ENCODE results near the gene PREX1.

The PREX1 gene

GRCh38 chr20:48711696-48712464 is 115.9 kb downstream of the PREX1 start:
- no peak for DNase-seq

GRCh38 chr20:48711044-48711428 is 116.8 kb downstream of the PREX1 start:
- no peak for DNase-seq

DNA sequence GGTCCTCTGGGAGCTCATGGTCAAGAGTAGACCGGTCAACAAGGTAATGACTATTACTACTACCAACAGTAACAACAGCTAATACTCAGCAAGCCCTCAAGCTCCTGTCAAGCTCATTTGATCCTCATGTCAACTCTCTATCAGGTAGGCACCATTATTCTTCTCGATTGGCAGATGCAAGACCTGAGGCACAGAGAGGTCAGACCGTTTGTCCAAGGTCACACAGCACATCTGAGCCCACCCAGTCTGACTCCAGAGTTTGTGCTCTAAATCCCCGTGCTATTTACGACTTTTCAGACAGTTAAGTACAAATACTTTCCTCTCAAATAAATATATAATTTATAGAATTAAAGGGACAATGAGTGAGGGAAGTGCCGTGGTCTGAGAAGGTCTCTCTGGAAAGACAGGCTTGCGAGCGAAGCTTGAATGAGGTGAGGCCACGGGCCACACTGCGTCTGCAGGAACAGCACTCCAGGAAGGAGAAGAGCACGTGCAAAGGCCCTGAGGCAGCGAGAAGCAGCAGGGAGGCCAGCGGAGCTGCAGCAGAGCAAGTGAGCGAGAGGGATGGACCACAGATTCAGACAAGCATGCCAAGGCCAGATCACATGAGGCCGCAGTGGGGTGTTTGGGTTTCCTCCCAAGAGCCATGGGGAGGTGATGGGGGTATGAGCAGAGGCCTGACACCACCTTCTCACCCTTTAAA is 117.3 kb downstream of the PREX1 start:
- DNase-seq = no peak

- DNase-seq = no peak
Observed at GRCh38 chr20:48709744-48710143, 118.1 kb downstream of the PREX1 start.

DNA sequence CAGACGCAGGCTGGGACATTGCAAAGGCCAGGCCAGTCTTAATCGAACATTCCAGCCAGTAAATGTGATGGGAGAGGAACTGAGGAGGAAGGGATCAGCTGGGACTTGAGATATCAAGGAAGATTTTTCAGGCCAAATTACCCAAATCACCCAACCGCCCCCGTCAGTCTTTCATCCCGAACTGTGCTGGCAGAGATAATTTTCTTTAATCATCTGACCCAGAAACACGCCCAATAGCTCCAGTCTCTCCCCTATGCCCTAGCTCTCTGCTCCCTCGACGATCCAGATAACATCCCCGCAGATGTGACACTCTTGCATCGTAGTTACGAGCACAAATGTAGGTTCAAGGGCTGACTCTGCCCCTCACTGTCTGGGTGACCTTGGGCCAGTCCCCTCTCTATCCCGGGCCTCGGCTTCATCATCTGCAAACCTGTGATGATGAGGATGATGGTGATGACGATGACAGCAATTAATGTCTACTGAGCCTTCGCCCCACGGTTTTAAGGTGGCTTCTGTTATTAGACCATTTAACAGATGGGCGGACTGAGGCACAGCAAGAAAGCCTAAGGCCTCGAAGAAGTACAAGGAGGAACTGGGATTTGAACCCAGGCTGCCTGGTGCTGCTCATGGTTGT is 118.6 kb downstream of the PREX1 start:
- no peak for DNase-seq

DNA sequence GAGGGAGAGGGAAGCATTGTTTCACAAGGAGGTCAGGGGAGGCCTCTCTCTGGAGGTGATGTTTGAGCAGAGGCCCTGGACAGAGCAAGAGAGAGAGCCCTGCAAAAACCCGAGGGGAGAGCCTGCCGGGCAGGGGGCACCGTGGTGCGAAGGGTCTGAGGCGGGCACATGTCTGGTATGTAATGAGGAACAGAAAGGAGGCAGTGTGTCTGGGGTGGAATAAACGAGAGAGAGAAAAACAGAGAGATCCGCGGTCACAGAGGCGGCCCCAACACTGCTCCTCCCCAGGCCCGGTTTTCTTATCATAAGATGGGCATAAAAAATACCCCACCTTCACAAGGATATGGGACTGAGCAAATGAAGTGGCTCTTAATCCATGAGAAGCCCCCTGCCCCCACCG is 119.2 kb downstream of the PREX1 start:
- DNase-seq = no peak

DNA sequence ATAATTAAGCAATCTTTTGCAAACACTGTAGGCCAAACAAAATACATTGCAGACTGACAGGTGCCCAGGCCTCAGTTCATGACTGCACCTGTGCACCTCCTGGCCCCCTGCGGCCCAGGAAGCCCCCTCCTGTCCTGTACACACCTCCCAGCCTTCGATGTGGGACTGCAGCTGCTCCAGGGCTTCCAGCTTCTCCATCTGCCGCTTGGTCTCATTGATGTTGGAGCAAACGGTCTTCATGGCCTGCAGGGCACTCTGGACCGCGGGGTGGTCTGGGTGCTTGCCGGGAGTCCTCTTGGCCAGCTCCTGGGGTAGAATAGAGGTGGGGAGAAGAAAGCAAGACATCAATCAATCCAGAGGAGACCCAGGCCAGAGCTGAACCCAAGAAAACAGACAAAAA is 119.7 kb downstream of the PREX1 start:
- no peak for DNase-seq

DNA sequence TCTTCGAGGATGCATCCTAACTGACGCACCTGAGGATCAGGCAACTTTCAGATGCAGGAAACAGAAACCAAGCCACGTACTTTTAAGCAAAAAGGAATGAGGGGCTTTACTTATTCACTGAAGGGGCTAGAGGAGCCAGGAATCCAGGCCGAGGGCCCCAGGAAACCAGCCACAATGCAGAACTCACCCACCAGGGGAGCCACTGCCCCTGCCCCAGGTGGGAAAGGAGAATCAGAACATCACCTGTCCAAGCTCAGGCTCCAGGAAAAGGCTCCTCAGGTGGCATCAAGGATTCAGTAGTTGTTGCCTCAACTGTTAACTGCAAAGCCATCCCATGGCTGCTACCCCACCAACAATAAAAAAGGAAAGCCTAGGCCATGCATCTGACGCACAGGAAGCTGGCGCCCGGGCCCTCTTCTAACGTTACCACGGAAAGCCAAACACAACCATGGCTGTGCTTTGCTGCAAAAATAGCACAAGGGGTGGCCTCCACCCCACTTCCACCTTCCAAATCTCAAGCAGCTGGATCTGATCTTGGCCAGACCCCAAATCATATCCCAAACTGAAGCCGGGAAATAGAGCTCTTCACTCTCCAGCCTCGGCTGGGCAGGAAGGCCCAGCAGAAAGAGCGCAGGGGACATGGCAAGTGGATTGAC is 121.0 kb downstream of the PREX1 start:
- no peak for DNase-seq

DNA sequence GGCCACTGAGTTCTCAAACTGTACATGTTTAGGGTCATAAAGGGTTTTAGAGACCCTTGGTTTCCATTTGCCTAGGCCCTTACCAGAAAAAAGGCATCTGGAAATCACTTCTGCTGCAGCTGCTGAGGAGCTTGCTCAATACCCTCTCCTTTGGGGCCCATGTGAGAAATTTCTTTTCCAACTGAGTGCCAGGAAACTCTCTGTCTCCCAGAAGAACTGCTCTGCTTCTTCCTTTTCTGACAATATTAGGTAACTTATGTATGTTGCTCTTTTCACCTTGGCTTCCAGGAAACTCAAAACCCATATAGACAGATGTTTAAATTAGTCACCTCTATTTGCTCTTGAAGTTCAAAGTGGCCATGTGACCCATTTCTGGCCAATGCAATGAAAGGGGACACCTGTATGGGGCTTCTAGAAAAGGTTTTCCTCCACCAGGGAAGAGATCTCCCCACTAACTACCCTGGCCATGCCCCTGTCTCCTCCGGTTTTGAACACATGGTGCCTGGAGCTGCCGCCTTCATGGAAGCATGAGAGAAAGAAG is 121.6 kb downstream of the PREX1 start:
- DNase-seq = no peak

- DNase-seq = no peak
Observed at GRCh38 chr20:48705240-48706115, 122.3 kb downstream of the PREX1 start.

DNA sequence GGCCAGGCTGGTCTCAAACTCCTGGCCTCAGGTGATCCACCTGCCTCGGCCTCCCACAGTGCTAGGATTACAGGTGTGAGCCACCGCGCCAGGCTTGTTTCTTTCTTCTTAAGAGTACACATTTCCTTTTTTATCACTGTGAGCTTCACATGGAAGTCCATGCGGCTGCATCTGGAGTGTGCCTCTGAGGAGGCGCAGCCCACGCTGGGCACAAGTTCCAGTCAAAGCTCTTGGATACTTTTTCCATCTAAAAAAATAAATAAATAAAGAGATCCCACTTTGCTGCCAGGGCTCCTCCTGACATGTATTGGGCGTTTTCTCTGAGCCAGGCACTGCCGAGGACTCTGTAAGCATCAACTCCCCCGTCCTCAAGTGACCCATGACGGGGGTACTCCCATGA is 123.0 kb downstream of the PREX1 start:
- no peak for DNase-seq

- no peak for DNase-seq
Observed at GRCh38 chr20:48703511-48704219, 124.1 kb downstream of the PREX1 start.

- no peak for DNase-seq
Observed at GRCh38 chr20:48703107-48703506, 124.7 kb downstream of the PREX1 start.

GRCh38 chr20:48702455-48702913 is 125.3 kb downstream of the PREX1 start:
- no peak for DNase-seq

DNA sequence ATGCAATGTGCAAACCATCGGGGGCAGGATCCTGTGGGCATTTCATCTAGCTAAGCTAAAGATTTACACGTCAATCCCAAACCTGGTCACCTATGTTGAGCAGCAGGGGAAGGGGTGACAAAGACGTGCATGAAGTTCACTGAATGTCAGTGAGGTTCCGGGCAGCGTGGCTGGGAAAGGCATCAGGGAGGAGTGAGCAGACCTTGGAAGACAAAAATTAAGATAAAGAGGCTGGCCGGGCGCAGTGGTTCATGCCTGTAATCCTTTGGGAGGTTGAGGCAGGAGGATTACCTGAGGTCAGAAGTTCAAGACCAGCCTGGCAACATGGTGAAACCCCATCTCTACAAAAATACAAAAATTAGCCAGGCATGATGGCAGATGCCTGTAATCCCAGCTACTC is 126.1 kb downstream of the PREX1 start:
- no peak for DNase-seq

GRCh38 chr20:48698507-48699267 is 129.1 kb downstream of the PREX1 start:
- no peak for DNase-seq

- no peak for DNase-seq
Observed at GRCh38 chr20:48697845-48698491, 129.8 kb downstream of the PREX1 start.

DNA sequence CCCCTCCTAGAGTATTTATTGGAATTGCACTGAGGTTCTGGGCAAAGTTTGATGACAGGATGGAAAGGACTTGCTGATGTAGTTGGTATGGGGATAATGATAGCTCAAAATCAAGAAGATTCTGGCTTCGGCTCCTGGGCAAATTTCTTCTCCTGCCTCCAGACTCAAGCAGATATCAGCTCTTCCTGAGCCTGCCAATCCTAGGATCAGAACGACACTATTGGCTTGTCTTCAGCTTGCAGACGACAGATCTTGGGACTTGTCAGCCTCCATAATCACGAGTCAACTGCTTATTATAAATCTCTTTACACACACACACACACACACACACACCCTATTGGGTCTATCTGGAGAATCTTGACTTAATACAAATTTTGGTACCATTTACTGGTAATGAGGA is 131.1 kb downstream of the PREX1 start:
- no peak for DNase-seq

- no peak for DNase-seq
Observed at GRCh38 chr20:48695738-48696137, 132.1 kb downstream of the PREX1 start.

- DNase-seq = no peak
Observed at GRCh38 chr20:48695255-48695654, 132.5 kb downstream of the PREX1 start.
